HEK293 (cell line): ENCODE results near the gene FUT3.

Source experiments
- HOXC10 ChIP-seq: sonication (generic); formaldehyde crosslinking; IDR thresholded peaks from 2 replicates; pipeline ENCODE4 v1.8.1; 2023; ENCODE audit warnings: mild to moderate bottlenecking, missing genetic modification reagents
- RBAK ChIP-seq: fragments of 450-650 bp; formaldehyde crosslinking; IDR thresholded peaks from 2 replicates; pipeline ENCODE4 v1.5.1; 2016; ENCODE audit warnings: missing biosample characterization, missing genetic modification characterization
- REST ChIP-seq: fragments of 450-650 bp; formaldehyde crosslinking; IDR thresholded peaks from 2 replicates; pipeline ENCODE4 v1.5.1; 2016; ENCODE audit warnings: missing biosample characterization, missing genetic modification characterization
- YY1 ChIP-seq: fragments of 450-650 bp; formaldehyde crosslinking; IDR thresholded peaks from 2 replicates; pipeline ENCODE4 v1.5.1; 2018; ENCODE audit warnings: missing biosample characterization, missing genetic modification characterization
- ZFP37 ChIP-seq: fragments of 450-650 bp; formaldehyde crosslinking; IDR thresholded peaks from 2 replicates; pipeline ENCODE4 v1.5.1; 2016; ENCODE audit warnings: missing biosample characterization, missing genetic modification characterization
- ZNF121 ChIP-seq: fragments of 450-650 bp; formaldehyde crosslinking; IDR thresholded peaks from 2 replicates; pipeline ENCODE4 v1.5.1; 2016; ENCODE audit warnings: missing biosample characterization, missing genetic modification characterization
- ZNF138 ChIP-seq: fragments of 450-650 bp; formaldehyde crosslinking; IDR thresholded peaks from 2 replicates; pipeline ENCODE4 v1.5.1; 2016; ENCODE audit warnings: missing biosample characterization, missing genetic modification characterization, borderline replicate concordance
- ZNF175 ChIP-seq: fragments of 450-650 bp; formaldehyde crosslinking; IDR thresholded peaks from 2 replicates; pipeline ENCODE4 v1.5.1; 2016; ENCODE audit warnings: missing biosample characterization, missing genetic modification characterization
- ZNF2 ChIP-seq: fragments of 450-650 bp; formaldehyde crosslinking; IDR thresholded peaks from 2 replicates; pipeline ENCODE4 v1.5.1; 2016; ENCODE audit warnings: missing biosample characterization, missing genetic modification characterization
- ZNF24 ChIP-seq: fragments of 450-650 bp; formaldehyde crosslinking; IDR thresholded peaks from 2 replicates; pipeline ENCODE4 v1.5.1; 2016; ENCODE audit warnings: missing biosample characterization, missing genetic modification characterization
- ZNF394 ChIP-seq: fragments of 450-650 bp; formaldehyde crosslinking; IDR thresholded peaks from 2 replicates; pipeline ENCODE4 v1.5.1; 2016; ENCODE audit warnings: missing biosample characterization, missing genetic modification characterization, mild to moderate bottlenecking, moderate library complexity, borderline replicate concordance
- ZNF596 ChIP-seq: fragments of 450-650 bp; IDR thresholded peaks from 2 replicates; pipeline ENCODE4 v1.5.0; 2018; ENCODE audit warnings: missing biosample characterization, mild to moderate bottlenecking, missing genetic modification characterization, moderate library complexity
- ZNF629 ChIP-seq: fragments of 450-650 bp; formaldehyde crosslinking; IDR thresholded peaks from 2 replicates; pipeline ENCODE4 v1.5.1; 2017; ENCODE audit warnings: missing biosample characterization, missing genetic modification characterization
- TF ChIP-seq, protein P1 (sequence below): fragments of 450-650 bp; formaldehyde crosslinking; IDR thresholded peaks from 2 replicates; pipeline ENCODE4 v1.5.1; 2016; ENCODE audit warnings: missing biosample characterization, missing genetic modification characterization

- TF ChIP-seq, protein P1, sequence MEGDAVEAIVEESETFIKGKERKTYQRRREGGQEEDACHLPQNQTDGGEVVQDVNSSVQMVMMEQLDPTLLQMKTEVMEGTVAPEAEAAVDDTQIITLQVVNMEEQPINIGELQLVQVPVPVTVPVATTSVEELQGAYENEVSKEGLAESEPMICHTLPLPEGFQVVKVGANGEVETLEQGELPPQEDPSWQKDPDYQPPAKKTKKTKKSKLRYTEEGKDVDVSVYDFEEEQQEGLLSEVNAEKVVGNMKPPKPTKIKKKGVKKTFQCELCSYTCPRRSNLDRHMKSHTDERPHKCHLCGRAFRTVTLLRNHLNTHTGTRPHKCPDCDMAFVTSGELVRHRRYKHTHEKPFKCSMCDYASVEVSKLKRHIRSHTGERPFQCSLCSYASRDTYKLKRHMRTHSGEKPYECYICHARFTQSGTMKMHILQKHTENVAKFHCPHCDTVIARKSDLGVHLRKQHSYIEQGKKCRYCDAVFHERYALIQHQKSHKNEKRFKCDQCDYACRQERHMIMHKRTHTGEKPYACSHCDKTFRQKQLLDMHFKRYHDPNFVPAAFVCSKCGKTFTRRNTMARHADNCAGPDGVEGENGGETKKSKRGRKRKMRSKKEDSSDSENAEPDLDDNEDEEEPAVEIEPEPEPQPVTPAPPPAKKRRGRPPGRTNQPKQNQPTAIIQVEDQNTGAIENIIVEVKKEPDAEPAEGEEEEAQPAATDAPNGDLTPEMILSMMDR (tag by site-specific recombination) = no peak
- no peak for TF ChIP-seq YY1 (tag by site-specific recombination)
- no peak for TF ChIP-seq ZNF121 (tag by site-specific recombination)
- TF ChIP-seq HOXC10 (CRISPR knock-in tag) = no peak
- no peak for TF ChIP-seq REST (tag by site-specific recombination)
- TF ChIP-seq RBAK (tag by site-specific recombination) = no peak
- TF ChIP-seq ZFP37 (tag by site-specific recombination) = no peak
- TF ChIP-seq ZNF629 (tag by site-specific recombination) = no peak
- TF ChIP-seq ZNF394 (tag by site-specific recombination) = no peak
- TF ChIP-seq ZNF24 (tag by site-specific recombination) = no peak
- TF ChIP-seq ZNF2 (tag by site-specific recombination) = no peak
- TF ChIP-seq ZNF175 (tag by site-specific recombination) = no peak
- no peak for TF ChIP-seq ZNF596 (tag by site-specific recombination)
- TF ChIP-seq ZNF138 = no peak
Measured at GRCh38 chr19:5795382-5795919, 55.8 kb downstream of the FUT3 start.
